NCI-H146 (cell line): ENCODE data around the gene HOXC10.
A peak's percentile ranks its signal among the peaks of the same experiment; 100 is the strongest.

ENCODE experiments used
- DNase-seq: peaks from one replicate; lab custom pipeline; 2025; lab: John Stamatoyannopoulos, UW

The HOXC10 gene

DNA sequence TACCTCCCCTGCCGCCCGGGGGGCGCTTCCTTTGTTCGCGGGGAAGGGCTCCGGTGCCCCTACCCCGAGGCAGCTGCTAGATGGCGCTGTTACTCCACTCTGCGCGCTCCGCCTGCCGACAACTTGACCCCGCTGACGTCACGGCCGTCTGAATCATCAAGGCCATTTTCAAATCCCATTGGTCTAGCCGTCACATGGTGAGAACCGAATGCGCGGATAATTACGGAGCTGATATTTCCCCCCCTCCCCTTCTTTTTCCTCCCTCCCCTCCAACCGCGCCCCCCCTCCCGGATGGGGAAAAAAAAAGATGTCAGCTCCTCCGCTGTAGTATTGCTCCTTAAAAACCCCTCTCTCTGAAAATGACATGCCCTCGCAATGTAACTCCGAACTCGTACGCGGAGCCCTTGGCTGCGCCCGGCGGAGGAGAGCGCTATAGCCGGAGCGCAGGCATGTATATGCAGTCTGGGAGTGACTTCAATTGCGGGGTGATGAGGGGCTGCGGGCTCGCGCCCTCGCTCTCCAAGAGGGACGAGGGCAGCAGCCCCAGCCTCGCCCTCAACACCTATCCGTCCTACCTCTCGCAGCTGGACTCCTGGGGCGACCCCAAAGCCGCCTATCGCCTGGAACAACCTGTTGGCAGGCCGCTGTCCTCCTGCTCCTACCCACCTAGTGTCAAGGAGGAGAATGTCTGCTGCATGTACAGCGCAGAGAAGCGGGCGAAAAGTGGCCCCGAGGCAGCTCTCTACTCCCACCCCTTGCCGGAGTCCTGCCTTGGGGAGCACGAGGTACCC is at the start of gene HOXC10:
TSS of gene HOXC10 (plus strand) at position 246 of the 791 bp plus-strand sequence. CDS start at position 360, 114 bp downstream.
- peak; percentile 14 for DNase-seq

DNA sequence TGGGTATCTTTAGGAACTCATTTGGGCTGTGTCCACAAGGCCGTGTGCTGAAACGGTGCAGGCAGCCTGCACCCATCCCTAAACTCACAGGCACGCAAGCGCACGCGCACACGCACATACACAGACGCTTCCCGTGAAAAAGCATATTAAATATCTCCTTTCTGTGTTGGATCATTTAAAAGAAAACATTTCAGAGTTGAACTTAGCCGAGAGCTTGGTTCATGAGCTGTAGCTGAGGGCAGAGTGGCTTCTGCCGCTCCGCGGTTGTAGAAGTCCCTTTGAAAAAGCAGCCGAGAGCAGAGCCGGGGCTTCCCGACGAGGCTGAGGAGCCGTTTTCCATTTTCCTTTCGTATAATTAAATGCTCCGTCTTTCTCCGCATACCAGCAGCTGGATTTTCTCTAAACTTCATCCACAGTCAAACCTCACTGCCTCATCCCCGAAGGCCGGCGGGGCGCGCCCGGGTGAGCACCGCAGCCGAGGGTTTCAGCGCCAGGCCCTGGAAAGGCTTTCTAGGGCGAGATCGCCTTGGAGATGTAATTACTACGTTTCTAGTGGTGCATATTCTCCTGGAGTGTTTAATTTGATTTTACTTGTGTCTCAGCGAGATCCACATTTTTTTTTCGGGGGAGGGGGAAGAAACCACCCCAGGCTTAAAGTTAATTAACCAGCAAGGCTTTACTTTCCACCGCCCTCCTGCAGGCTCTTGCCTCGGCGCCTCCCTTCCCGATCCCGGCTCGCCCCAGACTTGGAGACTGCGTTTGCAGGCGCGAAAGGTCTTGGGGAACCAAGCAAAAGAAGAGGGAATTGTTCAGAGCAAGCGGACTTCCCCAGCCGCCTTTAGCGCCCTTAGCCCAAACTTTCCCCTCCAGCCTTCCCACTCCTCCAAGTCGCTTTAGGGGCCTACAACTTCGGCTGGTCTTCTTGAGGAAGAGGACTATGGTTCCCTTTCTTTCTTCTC is 49.3 kb upstream of the HOXC10 start:
- DNase-seq = no peak

DNA sequence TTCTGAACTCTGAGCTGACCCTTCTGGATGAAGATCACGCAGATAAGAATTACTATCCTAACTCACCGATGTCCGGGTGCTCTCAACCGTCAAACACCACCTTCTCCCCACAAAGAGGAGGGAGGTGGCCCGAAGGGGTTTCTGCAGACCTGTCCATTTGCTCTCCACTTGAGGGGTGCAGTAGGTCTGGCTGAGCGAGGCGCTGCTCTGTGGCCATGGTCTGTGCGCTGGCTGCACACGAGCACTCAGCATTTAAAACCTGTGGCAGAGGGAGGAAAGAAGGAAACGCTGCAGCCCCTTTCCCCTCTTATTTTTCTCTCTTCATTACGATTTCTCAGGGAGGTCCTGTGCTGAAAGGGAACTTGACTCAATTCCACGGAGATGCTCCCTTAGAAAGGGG is 47.8 kb upstream of the HOXC10 start:
- no peak for DNase-seq

DNA sequence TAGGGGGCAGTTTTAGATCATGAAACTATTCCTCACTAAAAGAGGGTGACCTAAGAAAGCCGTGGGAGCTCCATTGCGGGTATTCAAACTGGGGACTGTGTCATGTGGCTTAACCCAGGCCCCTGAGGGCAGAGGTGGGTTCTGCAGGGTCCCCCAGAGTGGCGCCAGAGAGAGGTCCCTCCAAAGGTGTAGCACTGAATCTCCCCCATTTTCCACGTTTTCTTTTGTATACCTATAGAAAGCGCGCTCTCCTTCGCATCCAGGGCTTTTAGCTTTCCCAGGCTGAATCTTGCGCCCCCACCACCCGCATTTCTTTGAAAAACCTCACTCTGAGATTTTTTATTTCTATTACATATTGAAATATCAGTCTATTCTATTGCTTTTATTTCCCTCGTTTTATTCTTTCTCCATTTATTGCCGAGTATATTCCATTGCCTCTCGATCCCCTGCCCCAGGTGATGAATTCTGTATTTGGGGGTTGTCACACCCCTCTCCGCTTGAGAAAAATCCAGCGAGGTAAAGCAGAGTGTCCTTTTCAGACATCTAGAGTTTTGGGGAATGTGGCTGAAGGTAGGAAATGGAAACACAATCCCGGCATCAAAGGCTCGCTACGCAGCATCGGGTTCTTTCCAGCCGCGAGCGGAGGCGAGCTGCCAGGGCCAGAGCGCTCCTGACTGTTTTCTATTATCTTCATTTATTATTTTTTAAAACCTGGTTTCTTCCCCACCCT is 47.2 kb upstream of the HOXC10 start:
- DNase-seq = no peak

DNA sequence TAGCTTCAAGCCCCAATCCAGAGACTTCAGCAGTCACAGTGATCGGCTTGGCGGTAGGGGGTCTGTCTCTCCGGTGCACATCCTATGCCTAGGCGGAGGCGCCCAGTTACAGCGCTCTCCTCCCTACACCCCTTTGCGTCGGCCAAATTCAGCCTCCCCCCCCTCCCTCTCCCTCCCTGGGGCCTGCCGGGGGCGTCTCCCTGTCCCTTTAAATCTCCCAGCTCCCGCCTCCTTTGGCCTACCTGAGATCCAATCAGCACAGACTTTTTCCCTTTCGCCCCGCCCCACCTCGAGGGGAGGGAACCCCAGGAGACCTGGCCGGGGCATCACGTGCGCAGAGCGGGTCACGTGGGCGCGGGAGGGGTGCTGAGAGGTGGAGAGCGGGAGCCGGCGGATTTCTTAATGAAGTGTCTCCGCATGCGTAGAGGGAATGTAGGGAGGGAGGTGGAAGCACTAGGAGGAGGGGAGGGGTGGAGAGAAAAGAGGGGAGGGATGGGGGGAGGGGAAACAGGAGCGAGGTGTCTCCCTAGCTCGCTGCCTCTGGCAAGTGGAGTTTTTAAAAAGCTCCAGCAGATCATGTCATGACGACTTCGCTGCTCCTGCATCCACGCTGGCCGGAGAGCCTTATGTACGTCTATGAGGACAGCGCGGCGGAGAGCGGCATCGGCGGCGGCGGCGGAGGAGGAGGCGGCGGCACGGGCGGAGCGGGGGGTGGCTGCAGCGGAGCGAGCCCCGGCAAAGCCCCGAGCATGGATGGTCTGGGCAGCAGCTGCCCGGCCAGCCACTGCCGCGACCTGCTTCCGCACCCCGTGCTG is 46.4 kb upstream of the HOXC10 start, which contains the start of gene HOXC13:
TSS of gene HOXC13 (plus strand) at position 506 of the 815 bp plus-strand sequence. CDS start at position 582, 76 bp downstream.
- DNase-seq = peak; percentile 21

DNA sequence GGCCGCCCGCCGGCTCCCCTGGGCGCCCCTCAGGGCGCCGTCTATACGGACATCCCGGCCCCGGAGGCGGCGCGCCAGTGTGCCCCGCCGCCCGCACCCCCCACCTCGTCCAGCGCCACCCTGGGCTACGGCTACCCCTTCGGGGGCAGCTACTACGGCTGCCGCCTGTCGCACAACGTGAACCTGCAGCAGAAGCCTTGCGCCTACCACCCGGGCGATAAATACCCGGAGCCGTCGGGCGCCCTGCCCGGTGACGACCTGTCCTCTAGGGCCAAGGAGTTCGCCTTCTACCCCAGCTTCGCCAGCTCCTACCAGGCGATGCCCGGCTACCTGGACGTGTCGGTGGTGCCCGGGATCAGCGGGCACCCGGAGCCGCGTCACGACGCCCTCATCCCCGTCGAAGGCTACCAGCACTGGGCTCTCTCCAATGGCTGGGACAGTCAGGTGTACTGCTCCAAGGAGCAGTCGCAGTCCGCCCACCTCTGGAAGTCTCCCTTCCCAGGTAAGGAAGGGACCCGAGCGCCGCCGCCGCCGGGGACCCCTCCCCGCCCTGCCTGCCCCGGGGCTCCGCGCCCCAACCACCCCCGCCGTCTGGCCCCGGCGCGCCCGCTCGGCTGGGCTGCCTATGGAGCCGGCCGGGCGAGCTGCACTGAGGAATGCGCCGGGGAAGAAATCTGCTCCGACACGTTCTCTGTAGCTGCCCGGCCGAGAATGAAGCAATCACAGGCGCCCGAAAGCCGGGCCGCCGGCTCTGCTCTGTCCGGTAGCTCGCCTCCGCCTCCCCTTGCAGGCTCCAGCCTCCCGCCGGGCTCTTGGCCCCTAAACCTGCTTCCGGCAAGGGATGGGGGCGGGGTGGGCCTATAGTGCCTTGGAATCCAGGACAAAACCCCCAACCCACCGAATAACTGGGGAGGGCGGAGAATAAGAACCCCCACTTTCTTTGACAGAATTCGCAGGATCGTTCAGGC is 45.5 kb upstream of the HOXC10 start:
- DNase-seq = no peak

DNA sequence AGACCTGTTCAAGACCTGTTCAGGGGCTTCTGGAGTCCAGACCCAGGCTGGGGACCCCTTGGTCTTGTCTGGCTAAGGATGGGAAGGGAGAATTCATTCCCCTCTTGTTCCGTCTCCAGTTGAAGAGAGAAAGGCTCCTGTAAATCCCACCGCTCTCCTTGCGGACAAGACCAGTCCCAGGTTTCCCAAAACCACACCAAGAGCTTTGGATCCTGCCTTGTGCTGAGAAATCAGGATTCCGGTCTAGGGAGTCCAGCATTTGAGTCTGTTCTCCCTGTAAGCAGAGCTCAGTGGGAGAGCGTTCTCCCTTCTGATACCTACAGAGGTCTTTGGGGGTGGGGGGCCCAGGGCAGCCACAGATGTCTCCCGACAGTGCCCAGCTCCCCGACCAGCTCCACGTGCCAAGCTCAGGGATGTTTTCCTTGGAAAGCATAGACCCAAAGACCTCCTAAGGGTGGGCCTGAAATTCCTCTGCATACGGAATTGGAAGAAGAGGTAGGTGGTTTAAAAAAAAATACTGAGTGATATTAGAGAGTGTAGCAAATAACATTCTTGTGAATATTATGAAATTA is 44.4 kb upstream of the HOXC10 start:
- no peak for DNase-seq

DNA sequence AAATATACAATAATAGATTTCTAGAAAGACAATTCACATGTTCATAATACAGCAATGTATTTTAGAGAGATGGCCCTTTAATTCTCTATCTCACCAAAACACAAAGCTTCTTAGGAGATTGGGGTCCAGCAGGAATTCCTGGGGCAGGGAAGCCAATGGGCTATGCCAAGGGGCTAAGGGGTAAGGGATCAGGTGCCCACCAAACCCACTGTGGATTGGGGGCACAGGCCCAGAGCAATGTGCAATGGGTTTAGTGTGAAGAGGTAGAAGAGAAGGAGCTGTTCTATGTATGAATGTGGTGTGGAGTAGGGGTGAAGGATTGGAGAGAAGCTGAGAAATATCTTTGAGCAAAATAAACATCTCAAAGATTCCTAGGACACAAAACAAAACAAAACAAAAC is 43.8 kb upstream of the HOXC10 start:
- no peak for DNase-seq

DNA sequence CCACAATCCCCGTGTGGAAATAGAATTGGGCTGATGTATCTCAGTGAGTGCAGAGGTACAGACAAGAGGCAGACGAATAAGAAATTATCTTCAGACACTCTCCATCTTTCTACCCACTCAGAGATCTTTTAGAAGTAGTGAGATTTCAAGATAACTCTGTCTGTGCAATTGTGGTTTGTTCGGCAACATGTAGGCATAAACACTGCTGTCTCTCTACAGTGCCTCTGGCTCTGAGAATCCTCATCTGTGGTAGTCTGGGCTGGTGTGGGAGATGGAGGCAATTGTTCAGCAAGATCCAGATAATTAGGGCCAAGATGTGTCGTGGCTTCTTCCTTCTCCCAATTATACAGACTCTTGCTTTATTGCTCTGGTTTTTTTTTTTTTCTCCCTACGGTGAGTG is 43.2 kb upstream of the HOXC10 start:
- DNase-seq = no peak

DNA sequence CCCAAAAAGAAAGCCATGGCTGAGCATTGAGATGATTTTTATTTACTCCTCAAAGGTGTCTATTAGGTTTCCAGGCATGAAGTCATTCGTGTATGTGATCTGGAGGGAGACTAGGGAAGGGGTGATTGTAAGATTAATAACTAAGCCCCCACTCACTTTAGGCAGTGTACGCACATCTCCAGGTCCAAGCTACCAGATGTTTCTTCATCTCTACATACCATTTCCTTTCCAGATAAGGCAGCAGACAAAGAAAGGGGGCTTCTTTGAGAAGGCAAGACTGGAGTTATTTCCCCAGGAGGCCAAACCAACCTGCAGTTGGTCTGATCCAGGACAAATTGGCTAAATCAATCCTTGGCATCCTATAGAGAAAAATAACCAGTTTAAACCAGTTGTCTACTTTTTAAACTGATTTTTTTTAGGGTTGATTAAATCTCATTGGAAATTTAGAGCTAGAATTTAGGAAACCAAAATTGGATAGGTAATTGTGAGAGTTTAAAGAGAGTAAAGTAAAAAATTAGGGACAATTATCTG is 42.4 kb upstream of the HOXC10 start:
- no peak for DNase-seq

DNA sequence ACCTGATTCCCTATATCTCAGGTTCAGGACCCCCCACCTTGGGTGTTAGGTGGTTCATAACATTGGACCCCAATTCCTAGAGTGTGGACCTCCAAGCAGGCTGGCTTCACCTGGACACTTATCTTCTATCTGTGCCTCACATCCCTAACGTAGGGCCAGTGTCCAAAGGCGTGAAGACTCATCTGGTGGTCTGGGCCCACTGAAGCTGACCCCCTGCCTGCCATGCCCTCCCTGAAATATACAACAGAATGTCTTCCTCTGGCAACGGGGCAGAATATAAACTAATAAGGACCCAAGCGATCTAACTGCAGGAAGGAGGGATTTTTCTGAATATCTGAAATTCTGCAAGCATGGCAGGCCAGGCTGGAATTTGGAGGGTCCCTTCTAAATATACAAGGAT is 40.7 kb upstream of the HOXC10 start:
- no peak for DNase-seq

DNA sequence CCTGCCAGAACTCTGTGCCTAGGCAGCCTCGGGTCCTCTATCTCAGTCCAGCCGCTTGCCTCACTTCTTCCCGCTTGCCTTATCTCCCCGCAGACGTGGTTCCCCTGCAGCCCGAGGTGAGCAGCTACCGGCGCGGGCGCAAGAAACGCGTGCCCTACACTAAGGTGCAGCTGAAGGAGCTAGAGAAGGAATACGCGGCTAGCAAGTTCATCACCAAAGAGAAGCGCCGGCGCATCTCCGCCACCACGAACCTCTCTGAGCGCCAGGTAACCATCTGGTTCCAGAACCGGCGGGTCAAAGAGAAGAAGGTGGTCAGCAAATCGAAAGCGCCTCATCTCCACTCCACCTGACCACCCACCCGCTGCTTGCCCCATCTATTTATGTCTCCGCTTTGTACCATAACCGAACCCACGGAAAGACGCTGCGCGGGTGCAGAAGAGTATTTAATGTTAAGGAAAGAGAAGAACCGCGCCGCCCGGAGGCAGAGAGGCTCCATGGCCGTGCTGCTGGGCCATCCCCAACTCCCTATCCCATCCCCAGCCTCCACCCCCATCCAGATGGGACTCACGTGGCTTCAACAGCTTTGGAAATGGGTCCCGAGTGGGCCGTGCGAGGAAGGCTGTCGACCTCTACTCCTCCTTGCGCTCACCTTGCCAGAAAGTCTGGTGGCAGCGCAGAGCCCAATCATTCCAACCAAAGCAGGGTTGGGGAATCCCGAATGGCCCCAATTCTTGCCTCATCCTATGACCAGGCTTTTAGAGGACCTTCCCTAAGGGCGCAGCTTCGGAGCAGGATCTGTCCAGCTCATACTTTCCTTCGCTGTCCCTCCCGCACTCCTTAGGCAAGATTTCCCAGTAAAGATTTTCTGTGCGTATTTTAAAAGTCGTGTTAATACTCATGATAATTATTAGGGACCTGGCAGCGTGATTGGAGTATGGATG is 39.8 kb upstream of the HOXC10 start:
- DNase-seq = no peak

DNA sequence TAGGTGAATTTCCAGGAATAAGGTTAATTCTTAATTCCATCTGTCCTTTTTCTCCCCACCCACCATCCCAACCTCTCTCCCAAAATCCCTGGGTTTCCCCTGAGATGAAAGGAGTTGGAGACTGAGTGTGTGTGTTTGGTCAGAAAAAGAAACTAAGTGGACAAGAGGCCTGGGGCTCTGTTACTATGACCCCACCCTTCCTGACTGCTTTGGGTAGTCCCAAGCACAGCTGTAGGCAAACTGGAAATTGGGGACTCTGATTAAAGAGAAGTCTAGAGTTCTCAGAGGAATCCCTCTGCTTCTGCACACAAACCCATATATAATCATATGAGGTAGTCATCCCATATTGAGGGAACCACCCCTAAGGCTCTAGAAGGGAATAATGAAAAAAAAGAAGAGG is 37.2 kb upstream of the HOXC10 start:
- DNase-seq = no peak

DNA sequence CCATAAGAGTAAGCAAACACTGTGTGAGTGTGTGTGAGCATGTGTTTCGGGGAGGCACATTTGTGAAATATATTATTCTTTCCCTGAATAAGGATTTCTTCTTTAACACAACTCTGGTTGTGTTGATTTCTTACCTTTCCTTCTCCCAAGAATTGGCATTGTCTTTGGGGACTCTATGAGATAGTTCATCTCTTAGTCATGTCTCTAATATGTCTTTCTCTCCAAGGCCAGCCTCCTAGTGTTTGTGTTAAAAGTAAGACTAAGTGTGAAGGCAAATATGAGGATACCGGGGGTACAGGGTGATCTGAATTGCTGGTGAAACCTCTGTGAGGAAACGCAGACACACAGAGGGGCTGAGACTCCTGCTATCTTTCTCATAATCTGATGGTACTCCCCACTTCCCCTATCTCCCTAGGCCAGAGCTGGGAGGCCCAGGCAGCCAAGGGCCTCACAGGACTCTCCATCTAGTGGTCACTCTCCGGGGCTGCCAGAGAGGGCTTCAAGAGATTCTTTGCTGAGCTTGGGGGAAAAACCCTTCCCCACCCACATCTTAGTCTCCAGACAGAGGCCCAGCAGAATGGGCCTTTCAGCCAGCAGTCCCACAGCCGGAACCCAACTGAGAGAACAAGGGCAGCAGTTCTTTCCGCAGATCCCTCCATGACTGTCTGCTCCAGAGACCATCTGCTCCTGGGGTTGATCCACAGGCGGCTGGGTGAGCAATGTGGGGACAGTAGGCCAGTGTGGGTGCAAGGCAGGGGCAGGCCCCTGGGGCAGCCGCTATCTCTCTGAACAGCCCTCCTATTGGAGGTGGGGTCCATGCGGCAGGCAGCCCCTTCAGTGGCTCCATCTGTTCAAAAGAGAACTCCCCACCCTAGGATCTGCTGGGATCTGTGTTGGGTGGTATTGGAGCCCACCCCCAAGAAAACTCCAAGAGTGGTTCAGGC is 36.0 kb upstream of the HOXC10 start:
- no peak for DNase-seq

DNA sequence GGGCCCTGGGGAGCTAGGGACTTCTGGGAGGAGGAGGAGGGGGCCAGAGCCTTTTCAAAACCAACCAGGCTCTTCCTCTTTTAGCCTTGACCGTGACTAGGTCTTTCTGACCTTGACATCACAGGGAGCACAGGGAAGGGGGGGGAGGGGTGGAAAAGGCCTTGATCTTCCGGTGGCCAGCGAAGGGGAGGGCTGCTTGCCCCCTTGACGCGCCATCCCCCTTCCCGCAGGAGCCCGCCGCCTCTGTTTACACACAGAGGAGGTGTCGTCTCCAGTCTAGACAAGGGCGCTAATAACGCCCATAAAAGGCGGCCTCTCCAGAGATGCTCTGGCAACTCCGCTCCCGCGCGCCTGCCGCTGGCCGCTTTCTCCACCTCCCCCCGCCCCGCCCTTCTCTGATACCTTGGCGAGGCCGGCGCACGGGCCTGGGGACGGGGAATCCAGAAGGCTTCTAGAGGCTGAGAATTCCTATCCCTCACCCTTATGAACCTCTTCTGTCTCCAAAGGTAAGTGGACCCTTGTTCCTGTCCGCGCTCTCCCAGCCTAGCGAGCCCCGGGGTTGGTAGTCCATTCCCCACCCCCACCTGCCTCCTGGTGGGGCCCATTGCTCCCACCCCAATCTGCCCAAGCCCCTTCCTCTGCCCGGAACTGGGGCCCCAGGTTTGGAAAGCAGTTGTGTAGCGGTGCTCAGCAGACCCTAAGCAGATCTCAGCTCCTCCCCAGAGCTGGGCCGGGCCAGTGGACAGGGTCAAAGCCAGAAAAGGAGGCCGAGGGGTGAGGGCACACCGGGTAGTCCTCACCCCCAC is 35.1 kb upstream of the HOXC10 start:
- DNase-seq = no peak

DNA sequence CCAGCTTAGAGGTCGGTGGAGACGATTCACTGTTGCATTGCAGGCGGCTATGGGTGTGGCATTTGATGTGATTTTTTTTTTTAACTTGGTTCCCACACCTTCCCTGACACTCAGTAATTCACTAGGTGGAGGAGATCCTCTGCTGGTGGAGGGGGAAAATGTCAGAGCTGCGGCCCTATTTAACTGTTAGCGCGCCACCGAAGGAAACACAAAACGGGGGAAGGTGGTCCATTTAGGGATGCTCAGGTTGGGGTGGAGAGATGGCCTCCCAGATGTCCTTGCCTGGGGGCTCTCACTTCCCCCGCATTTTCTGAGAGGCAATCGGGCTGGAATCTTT is 34.5 kb upstream of the HOXC10 start:
- no peak for DNase-seq
